Measurements from ENCODE around the gene BIRC2.

- TF ChIP-seq PKNOX1 (IDR thresholded peaks at IDR 0.05) (no peak), ZNF384 (IDR thresholded peaks at IDR 0.05) (no peak), FOXK2 (IDR thresholded peaks at IDR 0.05) (no peak)
Measured at GRCh38 chr11:102400603-102401002, 53.6 kb downstream of the BIRC2 start.

Measured in HEK293T (cell line).